ENCODE measurements around the gene SCGN. TPM values are rescaled to one million over a fixed set of nuclear protein-coding genes. Genes with fewer than 3 reads are reported as not detected.

Gene SCGN
- total RNA-seq (2022; extraction: Qiagen RNA extraction): 0.17 to 0.36 TPM (median 0.21 TPM) in 5 replicates

GRCh38 chr6:25652007-25652515, at the start of gene SCGN:
Gene SCGN (plus strand): TSS chr6:25652215. CDS start chr6:25652404, 189 bp downstream.

Other genes with a start within 250 kb of the SCGN start
- not detected in 5 replicates for gene SLC17A4, start 102.5 kb downstream of the SCGN start, total RNA-seq (2022; extraction: Qiagen RNA extraction)
- gene SLC17A1, start 179.8 kb downstream of the SCGN start, total RNA-seq (2022; extraction: Qiagen RNA extraction): not detected in 5 replicates
- 0.70 to 1.1 TPM (median 1.0 TPM) in 5 replicates for gene SLC17A3, start 222.0 kb downstream of the SCGN start, total RNA-seq (2022; extraction: Qiagen RNA extraction)

Measured in A549 treated with Hydrocortisone at 1 μM for 4 hours (cell line).